GM23338 (cell line): ENCODE results near the gene GJA10. TPM values are rescaled to one million over a fixed set of nuclear protein-coding genes. Genes with fewer than 3 reads are reported as not detected.

Source experiments
- CREB1 ChIP-seq: fragments of 250-450 bp; sonication (Bioruptor Pico); IDR thresholded peaks from 2 replicates; pipeline ENCODE4 v1.5.0; 2020; ENCODE audit warnings: low read depth, mild to moderate bottlenecking, moderate library complexity
- ETS1 ChIP-seq: IDR thresholded peaks from 2 replicates; pipeline ENCODE4 v1.6.1; 2016; ENCODE audit warnings: antibody characterized with exemption
- EZH2 ChIP-seq: fragments of 200-600 bp; sonication (generic); IDR thresholded peaks from one replicate; pipeline ENCODE4 v1.8.0; 2017; ENCODE audit warnings: antibody characterized with exemption, mild to moderate bottlenecking, low read depth; ENCODE audit not compliant: unreplicated experiment
- EZH2phosphoT487 ChIP-seq: fragments of 200-600 bp; sonication (generic); IDR thresholded peaks from one replicate; pipeline ENCODE4 v1.8.1; 2018; ENCODE audit warnings: antibody characterized with exemption; ENCODE audit not compliant: unreplicated experiment
- JUNB ChIP-seq: IDR thresholded peaks from one replicate; pipeline ENCODE4 v1.6.1; 2016; ENCODE audit warnings: antibody characterized with exemption; ENCODE audit not compliant: unreplicated experiment
- NANOG ChIP-seq: IDR thresholded peaks from 2 replicates; pipeline ENCODE4 v1.6.1; 2016; ENCODE audit warnings: antibody characterized with exemption, borderline replicate concordance
- POLR2AphosphoS5 ChIP-seq: IDR thresholded peaks from 2 replicates; pipeline ENCODE4 v1.6.1; 2016; ENCODE audit warnings: antibody characterized with exemption, low read depth
- ZNF331 ChIP-seq: fragments of 250-450 bp; sonication (Bioruptor Pico); IDR thresholded peaks from 2 replicates; pipeline ENCODE4 v1.5.0; 2020; ENCODE audit warnings: low read depth, mild to moderate bottlenecking, moderate library complexity
- ZNF462 ChIP-seq: fragments of 250-450 bp; sonication (Bioruptor Pico); IDR thresholded peaks from 2 replicates; pipeline ENCODE4 v1.5.0; 2020; ENCODE audit warnings: mild to moderate bottlenecking, moderate library complexity
- polyA plus RNA-seq: library from polyadenylated mRNA; unstranded; fragments of >200 nt; fragmentation: Nextera tagmentation; extraction: Ambion mirVana; gene quantifications from 2 replicates; pipeline ENCODE4 v1.2.1, GENCODE V29; 2016
- total RNA-seq: library from RNA; depleted of rRNA; stranded (reverse); fragments of >200 nt; shearing (Covaris generic); gene quantifications from 2 replicates; pipeline ENCODE4 v1.2.3, GENCODE V29; 2014

Gene GJA10
- total and polyA plus RNA-seq, 2 experiments from 2014 or later, result not detected

GRCh38 chr6:89886378-89887120 is 7.7 kb upstream of the GJA10 start (continued):
- TF ChIP-seq ETS1, result no peak
- TF ChIP-seq ZNF331, result no peak
- no peak for TF ChIP-seq ZNF462 (CRISPR knock-in tag)
- TF ChIP-seq NANOG, result no peak
- no peak for TF ChIP-seq EZH2phosphoT487
- no peak for TF ChIP-seq CREB1
- no peak for TF ChIP-seq POLR2AphosphoS5
- TF ChIP-seq EZH2, result no peak
- TF ChIP-seq JUNB, result no peak
